ENCODE measurements around the gene PGR.

PGR gene

GRCh38 chr11:101051677-101052076 is 77.9 kb downstream of the PGR start:
- Histone ChIP-seq H3K4me2 (ENCODE audit: low read depth, low read length, poor library complexity, severe bottlenecking) (no peak overlapping the region), H3K79me2 (ENCODE audit: insufficient read depth, low read length) (no peaks in the 10 kb centered on the region), H3K9ac (ENCODE audit: low read length) (no peak overlapping the region), H3K9me3 (ENCODE audit: insufficient read depth, low read length) (no peaks in the 10 kb centered on the region), H3K36me3 (ENCODE audit: low read length) (no peaks in the 10 kb centered on the region), H3F3A (ENCODE audit: insufficient read depth) (no peaks in the 10 kb centered on the region), H3K9me2 (replicated peaks; ENCODE audit: insufficient read depth, low read length) (no peaks in the 10 kb centered on the region), H2AFZ (ENCODE audit: low read depth, low read length, severe bottlenecking) (no peak overlapping the region), H3K4me3 (ENCODE audit: insufficient read depth, low read length, poor library complexity, severe bottlenecking) (no peak overlapping the region), H3K27ac (ENCODE audit: low read depth, low read length) (no peak overlapping the region), H4K20me1 (ENCODE audit: low read depth, low read length) (no peaks in the 10 kb centered on the region), H3K27me3 (ENCODE audit: low read length) (no peaks in the 10 kb centered on the region)
- TF ChIP-seq, protein P1, sequence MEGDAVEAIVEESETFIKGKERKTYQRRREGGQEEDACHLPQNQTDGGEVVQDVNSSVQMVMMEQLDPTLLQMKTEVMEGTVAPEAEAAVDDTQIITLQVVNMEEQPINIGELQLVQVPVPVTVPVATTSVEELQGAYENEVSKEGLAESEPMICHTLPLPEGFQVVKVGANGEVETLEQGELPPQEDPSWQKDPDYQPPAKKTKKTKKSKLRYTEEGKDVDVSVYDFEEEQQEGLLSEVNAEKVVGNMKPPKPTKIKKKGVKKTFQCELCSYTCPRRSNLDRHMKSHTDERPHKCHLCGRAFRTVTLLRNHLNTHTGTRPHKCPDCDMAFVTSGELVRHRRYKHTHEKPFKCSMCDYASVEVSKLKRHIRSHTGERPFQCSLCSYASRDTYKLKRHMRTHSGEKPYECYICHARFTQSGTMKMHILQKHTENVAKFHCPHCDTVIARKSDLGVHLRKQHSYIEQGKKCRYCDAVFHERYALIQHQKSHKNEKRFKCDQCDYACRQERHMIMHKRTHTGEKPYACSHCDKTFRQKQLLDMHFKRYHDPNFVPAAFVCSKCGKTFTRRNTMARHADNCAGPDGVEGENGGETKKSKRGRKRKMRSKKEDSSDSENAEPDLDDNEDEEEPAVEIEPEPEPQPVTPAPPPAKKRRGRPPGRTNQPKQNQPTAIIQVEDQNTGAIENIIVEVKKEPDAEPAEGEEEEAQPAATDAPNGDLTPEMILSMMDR (IDR thresholded peaks at IDR 0.05; ENCODE audit: insufficient read depth, low read length, poor library complexity, severe bottlenecking), result no peak
- TF ChIP-seq EZH2phosphoT487 (conservative IDR thresholded peaks at IDR 0.05; ENCODE audit: low read length), result no peak

DNA sequence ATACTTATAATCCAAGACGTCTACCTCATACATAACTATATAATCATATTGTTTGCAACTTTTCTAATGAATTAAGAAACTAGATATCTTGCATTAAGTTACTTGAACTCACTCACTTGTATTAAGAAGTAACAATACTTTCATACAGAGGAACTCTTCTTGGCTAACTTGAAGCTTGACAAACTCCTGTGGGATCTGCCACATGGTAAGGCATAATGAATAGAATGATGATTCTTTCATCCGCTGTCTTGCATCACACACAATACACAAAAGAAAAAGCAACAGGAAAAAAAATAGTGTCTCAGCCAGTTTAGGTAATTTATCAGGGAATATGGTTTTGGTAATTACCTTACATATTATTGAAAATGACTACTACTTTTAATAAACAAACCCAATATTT is 79.8 kb downstream of the PGR start:
- TF ChIP-seq, protein P1 (IDR thresholded peaks at IDR 0.05; ENCODE audit: insufficient read depth, low read length, poor library complexity, severe bottlenecking), result no peak
- no peak for TF ChIP-seq EZH2phosphoT487 (conservative IDR thresholded peaks at IDR 0.05; ENCODE audit: low read length)
- Histone ChIP-seq H3K36me3 (ENCODE audit: low read length) (no peaks in the 10 kb centered on the region), H3K9me3 (ENCODE audit: insufficient read depth, low read length) (no peaks in the 10 kb centered on the region)

GRCh38 chr11:101049123-101049522 is 80.5 kb downstream of the PGR start:
- H3K27me3 ChIP-seq (ENCODE audit: low read length), result no peaks in the 10 kb centered on the region
- no peak overlapping the region for H3K4me2 ChIP-seq (ENCODE audit: low read depth, low read length, poor library complexity, severe bottlenecking)
- H3K9ac ChIP-seq (ENCODE audit: low read length), result no peak overlapping the region
- H3K9me3 ChIP-seq (ENCODE audit: insufficient read depth, low read length), result no peaks in the 10 kb centered on the region
- H2AFZ ChIP-seq (ENCODE audit: low read depth, low read length, severe bottlenecking), result no peak overlapping the region
- no peak overlapping the region for H3K27ac ChIP-seq (ENCODE audit: low read depth, low read length)
- H3K79me2 ChIP-seq (ENCODE audit: insufficient read depth, low read length), result no peaks in the 10 kb centered on the region
- no peak overlapping the region for H3K4me3 ChIP-seq (ENCODE audit: insufficient read depth, low read length, poor library complexity, severe bottlenecking)
- no peaks in the 10 kb centered on the region for H4K20me1 ChIP-seq (ENCODE audit: low read depth, low read length)
- no peaks in the 10 kb centered on the region for H3F3A ChIP-seq (ENCODE audit: insufficient read depth)
- TF ChIP-seq, protein P1 (IDR thresholded peaks at IDR 0.05; ENCODE audit: insufficient read depth, low read length, poor library complexity, severe bottlenecking), result no peak
- TF ChIP-seq EZH2phosphoT487 (conservative IDR thresholded peaks at IDR 0.05; ENCODE audit: low read length), result no peak
- H3K9me2 ChIP-seq (replicated peaks; ENCODE audit: insufficient read depth, low read length), result no peaks in the 10 kb centered on the region
- H3K36me3 ChIP-seq (ENCODE audit: low read length), result no peaks in the 10 kb centered on the region

More for the DNA sequence above, 79.8 kb downstream of the PGR start:
- no peaks in the 10 kb centered on the region for H3K9me2 ChIP-seq (replicated peaks; ENCODE audit: insufficient read depth, low read length)
- H3K4me2 ChIP-seq (ENCODE audit: low read depth, low read length, poor library complexity, severe bottlenecking), result no peak overlapping the region
- no peak overlapping the region for H3K4me3 ChIP-seq (ENCODE audit: insufficient read depth, low read length, poor library complexity, severe bottlenecking)
- H3K27ac ChIP-seq (ENCODE audit: low read depth, low read length), result no peak overlapping the region
- H3K9ac ChIP-seq (ENCODE audit: low read length), result no peak overlapping the region
- no peak overlapping the region for H2AFZ ChIP-seq (ENCODE audit: low read depth, low read length, severe bottlenecking)
- H3F3A ChIP-seq (ENCODE audit: insufficient read depth), result no peaks in the 10 kb centered on the region
- H3K79me2 ChIP-seq (ENCODE audit: insufficient read depth, low read length), result no peaks in the 10 kb centered on the region
- no peaks in the 10 kb centered on the region for H3K27me3 ChIP-seq (ENCODE audit: low read length)
- no peaks in the 10 kb centered on the region for H4K20me1 ChIP-seq (ENCODE audit: low read depth, low read length)

Data from SU-DHL-6 (cell line).